Central memory CD4-positive, alpha-beta T cell (primary cell): Measurements from ENCODE around the gene RAPGEF3.

Experiments used
- DNase-seq: peaks from one replicate; pipeline ENCODE4 v3.0.0; 2022

RAPGEF3 gene

GRCh38 chr12:47775100-47775911 is 16.6 kb upstream of the RAPGEF3 start:
- DNase-seq = no peak

GRCh38 chr12:47774663-47775062 is 16.0 kb upstream of the RAPGEF3 start:
- no peak for DNase-seq

GRCh38 chr12:47773858-47774580 is 15.3 kb upstream of the RAPGEF3 start:
- DNase-seq = no peak

GRCh38 chr12:47773062-47773857 is 14.6 kb upstream of the RAPGEF3 start, which contains the start of gene SLC48A1:
Gene SLC48A1, plus strand, starts transcription at chr12:47773238. Its CDS starts 67 bp downstream, at chr12:47773305.
- DNase-seq = peak; percentile 75

GRCh38 chr12:47772738-47773061 is 14.0 kb upstream of the RAPGEF3 start:
- DNase-seq = no peak

GRCh38 chr12:47772094-47772660 is 13.5 kb upstream of the RAPGEF3 start:
- DNase-seq = no peak

GRCh38 chr12:47771304-47771703 is 12.6 kb upstream of the RAPGEF3 start:
- no peak for DNase-seq

GRCh38 chr12:47770086-47770726 is 11.5 kb upstream of the RAPGEF3 start:
- DNase-seq = no peak

GRCh38 chr12:47769234-47770085 is 10.8 kb upstream of the RAPGEF3 start:
- DNase-seq = no peak

- no peak for DNase-seq
Measured at GRCh38 chr12:47768323-47768811, 9.7 kb upstream of the RAPGEF3 start.

- DNase-seq = peak; percentile 63
Measured at GRCh38 chr12:47767216-47767724, 8.6 kb upstream of the RAPGEF3 start.

GRCh38 chr12:47766502-47767215 is 8.0 kb upstream of the RAPGEF3 start:
- no peak for DNase-seq

GRCh38 chr12:47763481-47764346 is 5.0 kb upstream of the RAPGEF3 start:
- no peak for DNase-seq

GRCh38 chr12:47762850-47763465 is 4.3 kb upstream of the RAPGEF3 start:
- DNase-seq = no peak

- DNase-seq = no peak
Measured at GRCh38 chr12:47758584-47758833, 171 bp downstream of the RAPGEF3 start.

- no peak for DNase-seq
Measured at GRCh38 chr12:47757840-47758583, 668 bp downstream of the RAPGEF3 start.

GRCh38 chr12:47757364-47757839 is 1.3 kb downstream of the RAPGEF3 start:
- DNase-seq = no peak
